HepG2 (cell line): ENCODE measurements around the gene ARL10. TPM values are rescaled to one million over a fixed set of nuclear protein-coding genes. Genes with fewer than 3 reads are reported as not detected.
A peak's percentile ranks its signal among the peaks of the same experiment; 100 is the strongest.

Source experiments
- ATAC-seq: fragments of 200-7000 bp; cut with Tn5 transposase; 3 replicates; pipeline ENCODE4 v1.9.1; 2020; ENCODE audit warnings: mild to moderate bottlenecking, moderate library complexity
- BruUV-seq: library from RNA; stranded (reverse); fragments of 400-500 nt; replicated peaks from 2 replicates; lab custom pipeline; 2021; lab: Mats Ljungman, UMichigan
- CTCF ChIA-PET: fragments of 300-600 bp; formaldehyde crosslinking; extraction: SDS; loops from one replicate; lab custom pipeline; 2021; ENCODE audit warnings: low total read pairs, inconsistent platforms, low intra/inter-chr PET ratio; lab: Yijun Ruan, JAX
- POLR2A ChIA-PET: fragments of 350-600 bp; sonication (Branson Sonifier 250); formaldehyde crosslinking; loops from one replicate; lab custom pipeline; 2020; ENCODE audit warnings: antibody characterized with exemption, inconsistent platforms; lab: Yijun Ruan, JAX
- DNase-seq: peaks from one replicate; pipeline ENCODE4 v3.0.0-alpha.2; 2015; ENCODE audit warnings: low spot score
- FAIRE-seq: peaks from 3 replicates; lab custom pipeline; 2011; peaks lifted over from hg19 to GRCh38; lab: Jason Lieb, UNC
- H2AFZ ChIP-seq: one replicate; pipeline ENCODE4 v1.6.1; 2011; ENCODE audit warnings: low read length, inconsistent platforms
- H3K27ac ChIP-seq: fragments of 300-600 bp; 3 replicates; pipeline ENCODE4 v1.8.0; 2011; ENCODE audit warnings: mixed run types, mild to moderate bottlenecking, mixed read lengths, low read length, inconsistent platforms; ENCODE audit not compliant: insufficient read depth; ENCODE audit errors: extremely low read length
- H3K27me3 ChIP-seq, 2 experiments: fragments of 200-600 bp in 1 of 2; 2 replicates in 1 of 2; 3 replicates in 1 of 2; pipeline versions ENCODE4 v1.6.0 to v1.8.0; 2011; ENCODE audit warnings: low read length in 2 of 2, mild to moderate bottlenecking in 2 of 2, moderate library complexity in 2 of 2, inconsistent platforms in 1 of 2; ENCODE audit not compliant: insufficient read depth in 2 of 2, control insufficient read depth in 1 of 2
- H3K36me3 ChIP-seq, 2 experiments: fragments of 200-600 bp in 1 of 2; replicated peaks in 1 of 2; 2 replicates in 1 of 2; 3 replicates in 1 of 2; pipeline versions ENCODE4 v1.5.1 to v1.8.0; 2011; ENCODE audit warnings: low read length in 2 of 2, inconsistent platforms in 1 of 2; ENCODE audit not compliant: insufficient read depth in 2 of 2, control insufficient read depth in 1 of 2
- H3K4me1 ChIP-seq: 2 replicates; pipeline ENCODE4 v1.5.1; 2012; ENCODE audit warnings: low read length, inconsistent platforms; ENCODE audit not compliant: insufficient read depth
- H3K4me2 ChIP-seq: 2 replicates; pipeline ENCODE4 v1.6.0; 2011; ENCODE audit warnings: low read depth, low read length, inconsistent platforms
- H3K4me3 ChIP-seq, 3 experiments: fragments of 200-600 bp in 1 of 3; sonication (generic), shearing (Covaris generic) in 1 of 3; replicated peaks in 1 of 3; 2 replicates each; pipeline ENCODE4 v1.5.1; 2011 to 2016; ENCODE audit warnings: low read length in 3 of 3, inconsistent platforms in 2 of 3, low read depth in 2 of 3, mild to moderate bottlenecking in 2 of 3, control low read depth in 1 of 3, mixed read lengths in 1 of 3; ENCODE audit not compliant: insufficient read depth in 1 of 3
- H3K79me2 ChIP-seq: one replicate; pipeline ENCODE4 v1.6.1; 2011; ENCODE audit warnings: low read length, inconsistent platforms; ENCODE audit not compliant: insufficient read depth
- H3K9ac ChIP-seq: 2 replicates; pipeline ENCODE4 v1.6.0; 2011; ENCODE audit warnings: mild to moderate bottlenecking, low read depth, low read length, inconsistent platforms; ENCODE audit not compliant: insufficient read depth
- H3K9me3 ChIP-seq: 2 replicates; pipeline ENCODE4 v1.5.1; 2012; ENCODE audit warnings: mild to moderate bottlenecking, low read length
- H4K20me1 ChIP-seq: 2 replicates; pipeline ENCODE4 v1.6.0; 2011; ENCODE audit warnings: inconsistent platforms, mild to moderate bottlenecking, low read length, moderate library complexity; ENCODE audit not compliant: insufficient read depth
- BRD4 ChIP-seq: sonication (generic); formaldehyde crosslinking; IDR thresholded peaks from 2 replicates; pipeline ENCODE4 v1.4.0; 2020; ENCODE audit warnings: missing genetic modification reagents
- DR1 ChIP-seq: sonication (generic); formaldehyde crosslinking; IDR thresholded peaks from 2 replicates; pipeline ENCODE4 v1.8.0; 2021; ENCODE audit warnings: mild to moderate bottlenecking, missing genetic modification reagents, inconsistent platforms
- GATAD2A ChIP-seq: IDR thresholded peaks from 2 replicates; pipeline ENCODE4 v1.6.1; 2016
- HNF1A ChIP-seq, 2 experiments: sonication (generic) in 1 of 2; formaldehyde crosslinking in 1 of 2; IDR thresholded peaks; 2 replicates each; pipeline versions ENCODE4 v1.4.0 to v1.6.1; 2016 to 2020; ENCODE audit warnings: borderline replicate concordance in 1 of 2, low read depth in 1 of 2, mild to moderate bottlenecking in 1 of 2, missing genetic modification reagents in 1 of 2
- MAX ChIP-seq: IDR thresholded peaks from 2 replicates; pipeline ENCODE4 v1.6.1; 2012; ENCODE audit warnings: inconsistent platforms
- NCOA1 ChIP-seq: sonication (generic); formaldehyde crosslinking; IDR thresholded peaks from 2 replicates; pipeline ENCODE4 v1.9.0; 2021; ENCODE audit warnings: missing genetic modification reagents
- PTBP1 ChIP-seq: fragments of 200-400 bp; formaldehyde crosslinking; IDR thresholded peaks from 2 replicates; pipeline ENCODE4 v1.6.1; 2018; ENCODE audit warnings: low read length, low read depth; ENCODE audit not compliant: poor library complexity, severe bottlenecking
- RBFOX2 ChIP-seq: fragments of 200-400 bp; formaldehyde crosslinking; IDR thresholded peaks from 2 replicates; pipeline ENCODE4 v1.6.1; 2017; ENCODE audit warnings: low read depth, mild to moderate bottlenecking, low read length
- SAFB2 ChIP-seq: sonication (generic); formaldehyde crosslinking; IDR thresholded peaks from 2 replicates; pipeline ENCODE4 v1.5.1; 2020; ENCODE audit warnings: missing genetic modification reagents, low read depth, mild to moderate bottlenecking, borderline replicate concordance
- SMARCC2 ChIP-seq: fragments of 450-650 bp; IDR thresholded peaks from 2 replicates; pipeline ENCODE4 v1.6.1; 2017; ENCODE audit warnings: antibody characterized with exemption, mild to moderate bottlenecking
- ZC3H4 ChIP-seq: sonication (generic); formaldehyde crosslinking; IDR thresholded peaks from 2 replicates; pipeline ENCODE4 v1.4.0; 2020; ENCODE audit warnings: missing genetic modification reagents, borderline replicate concordance
- ZNF414 ChIP-seq: sonication (generic); formaldehyde crosslinking; IDR thresholded peaks from 2 replicates; pipeline ENCODE4 v1.5.0; 2020; ENCODE audit warnings: missing genetic modification reagents
- ZNF562 ChIP-seq: sonication (generic); formaldehyde crosslinking; IDR thresholded peaks from 2 replicates; pipeline ENCODE4 v1.8.0; 2022; ENCODE audit warnings: missing genetic modification reagents, borderline replicate concordance
- ZNF672 ChIP-seq: sonication (generic); formaldehyde crosslinking; IDR thresholded peaks from 2 replicates; pipeline ENCODE4 v1.8.1; 2022; ENCODE audit warnings: missing genetic modification reagents
- ZNF674 ChIP-seq: sonication (generic); formaldehyde crosslinking; IDR thresholded peaks from 2 replicates; pipeline ENCODE4 v1.5.0; 2020; ENCODE audit warnings: low read depth, mild to moderate bottlenecking, missing genetic modification reagents
- ZNF766 ChIP-seq: sonication (generic); formaldehyde crosslinking; IDR thresholded peaks from 2 replicates; pipeline ENCODE4 v1.5.0; 2020; ENCODE audit warnings: missing genetic modification reagents, borderline replicate concordance
- ZNF781 ChIP-seq: sonication (generic); formaldehyde crosslinking; IDR thresholded peaks from 2 replicates; pipeline ENCODE4 v1.5.1; 2020; ENCODE audit warnings: borderline replicate concordance, mild to moderate bottlenecking, missing genetic modification reagents; ENCODE audit errors: not compliant biosample characterization
- WGBS: methylation state at CpG from one replicate; pipeline ENCODE4 v1.1.6; 2017; ENCODE audit warnings: low lambda C conversion rate; 5-methylcytosine and 5-hydroxymethylcytosine counted together
- in situ Hi-C: cut with HindIII; loops from 2 replicates; pipeline ENCODE4 v1.10.0; 2017; ENCODE audit warnings: low pct_unique_long_range_greater_than_20kb; ENCODE audit not compliant: extremely low pct_ligation_motif_present
- intact Hi-C: fragments of 100-400 bp; cut with micrococcal nuclease; formaldehyde crosslinking; loops from one replicate; pipeline ENCODE4 v1.10.0; 2022; ENCODE audit not compliant: unreplicated experiment
- polyA plus RNA-seq, 8 experiments: library from polyadenylated mRNA; depleted of rRNA in 3 of 8; stranded (reverse) in 7 of 8; unstranded in 1 of 8; fragments of >200 nt; fragmentation: Illumina TruSeq in 4 of 8; extraction: Trizol in 4 of 8; gene quantifications; 2 replicates each; pipeline versions ENCODE4 v1.2.1 to v1.2.3, GENCODE V29; 2011 to 2016; ENCODE audit warnings: low read depth in 4 of 8, missing spikeins in 1 of 8, mixed read lengths in 1 of 8; ENCODE audit not compliant: insufficient read depth in 1 of 8
- total RNA-seq, 5 experiments: library from RNA; depleted of rRNA; stranded (reverse); fragments of >200 nt; fragmentation: Illumina TruSeq; extraction: Trizol; gene quantifications; 2 replicates each; pipeline ENCODE4 v1.2.3, GENCODE V29; 2016; ENCODE audit warnings: low read depth in 1 of 5

Gene ARL10
- total and polyA plus RNA-seq, 2 of the 13 experiments (the other 11 are each of a cell fraction or from before 2014, with no cell fraction given), result 0.18 to 0.50 TPM

- peak within 1 kb of the TSS; percentile 96 for H3K4me2 ChIP-seq
- no TSS peak for BruUV-seq
- no peaks in the 10 kb centered on the region for H3K79me2 ChIP-seq
- no peaks in the 10 kb centered on the region for H4K20me1 ChIP-seq
- H3K4me3 ChIP-seq, result peak within 1 kb of the TSS; percentile 75 to 85 (median 83)
- DNase-seq (peak; percentile 74), FAIRE-seq (peak; percentile 40), ATAC-seq (peak; percentile 98)
- H3K9me3 ChIP-seq, result no peaks in the 10 kb centered on the region
- H3K27me3 ChIP-seq, result no peaks in the 10 kb centered on the region
- H3K27ac ChIP-seq, result peak within 1 kb of the TSS; percentile 30
- ChIA-PET CTCF (interaction anchor here (1.2 to 2.6 kb wide), 3 partner anchors 14 to 162 kb away, joined by 5 to 17 read pairs (median 6); partner anchors contain the start of gene FAF2), POLR2A (interaction anchor here (0.6 to 2.3 kb wide), 5 partner anchors 11 to 231 kb away, joined by 3 to 15 read pairs (median 3); partner anchors contain the start of genes RNF44 and TSPAN17)
- intact Hi-C loops, result loop anchor here (1.0 to 10.0 kb wide), 3 partner anchors 32 to 133 kb away; partner anchors contain the start of genes CDHR2 and FAF2
- in situ Hi-C loops, result loop anchor here (5.0 to 10.0 kb wide), 2 partner anchors 69 to 121 kb away; partner anchors contain the start of gene RNF44
- H3K36me3 ChIP-seq, result no peaks in the 10 kb centered on the region
- H2AFZ ChIP-seq, result peak within 1 kb of the TSS; percentile 90
- peaks cover 32% of the 10 kb centered on the region for H3K4me1 ChIP-seq
- 4% methylated on average over 15 of the region's 107 CpGs for WGBS
- peak within 1 kb of the TSS; percentile 81 for H3K9ac ChIP-seq
- TF ChIP-seq MAX (peak; percentile 86), ZNF781 (no peak), HNF1A (IDR thresholded peaks at IDR 0.05; ENCODE audit: low read depth) (no peak), HNF1A (CRISPR knock-in tag; IDR thresholded peaks at IDR 0.05; ENCODE audit: borderline replicate concordance) (peak; percentile 29; the same call in 1 of the 2 replicates), RBFOX2 (peak; percentile 68), ZNF562 (CRISPR knock-in tag) (no peak), ZC3H4 (0 out of 2 replicates have a peak, but pooled peaks have one; percentile 36), ZNF672 (no peak; the same call in 1 of the 2 replicates), ZNF674 (CRISPR knock-in tag) (no peak), BRD4 (CRISPR knock-in tag) (no peak), DR1 (peak; percentile 51; the same call in 1 of the 2 replicates), GATAD2A (CRISPR knock-in tag) (peak; percentile 36; the same call in 1 of the 2 replicates), ZNF414 (no peak), PTBP1 (no peak), NCOA1 (CRISPR knock-in tag) (no peak), SMARCC2 (no peak), ZNF766 (CRISPR knock-in tag) (no peak; the same call in 1 of the 2 replicates), SAFB2 (CRISPR knock-in tag) (no peak; the same call in 1 of the 2 replicates)
Observed at GRCh38 chr5:176415952-176416924, 51.0 kb downstream of the ARL10 start, which contains the start of gene CLTB. Gene CLTB (minus strand): TSS chr5:176416539. CDS start chr5:176416363, 176 bp downstream.
